SK-N-MC (cell line): Measurements from ENCODE around the gene SHROOM1.

Source experiments
- DNase-seq: peaks from one replicate; pipeline ENCODE4 v3.0.0-alpha.2; 2011; ENCODE audit warnings: low read depth, low spot score
- H3K27ac ChIP-seq: fragments of 200-600 bp; sonication (generic); 2 replicates; pipeline ENCODE4 v1.5.1; 2016; ENCODE audit warnings: mixed run types
- H3K36me3 ChIP-seq: fragments of 200-600 bp; sonication (generic); 2 replicates; pipeline ENCODE4 v1.6.1; 2017; ENCODE audit warnings: antibody characterized with exemption, low read length, mixed read lengths; ENCODE audit not compliant: insufficient read depth
- H3K4me3 ChIP-seq: fragments of 200-600 bp; sonication (generic); 2 replicates; pipeline ENCODE4 v1.5.1; 2016
- H3K9ac ChIP-seq: fragments of 200-600 bp; sonication (generic); 2 replicates; pipeline ENCODE4 v1.8.0; 2017; ENCODE audit warnings: mixed run types, mixed read lengths; ENCODE audit not compliant: insufficient read length
- H3K9me3 ChIP-seq: fragments of 200-600 bp; sonication (generic); 2 replicates; pipeline ENCODE4 v1.6.1; 2017; ENCODE audit warnings: low read depth, mild to moderate bottlenecking, antibody characterized with exemption, low read length, moderate library complexity, mixed read lengths
- EZH2 ChIP-seq: fragments of 200-600 bp; sonication (generic); IDR thresholded peaks from one replicate; pipeline ENCODE4 v1.6.1; 2017; ENCODE audit warnings: antibody characterized with exemption
- FOXP2 ChIP-seq: optimal IDR thresholded peaks from 2 replicates; pipeline ENCODE3; 2011; ENCODE audit warnings: mild to moderate bottlenecking, moderate library complexity; ENCODE audit not compliant: insufficient read depth; ENCODE audit errors: extremely low read length, control extremely low read depth
- POLR2AphosphoS5 ChIP-seq: IDR thresholded peaks from 2 replicates; pipeline ENCODE4 v1.6.1; 2012; ENCODE audit warnings: mild to moderate bottlenecking, low read depth, low read length, borderline replicate concordance

The SHROOM1 gene

GRCh38 chr5:132871459-132872284 is 41.2 kb upstream of the SHROOM1 start:
- no peak overlapping the region; the same call in 1 of the 2 replicates for H3K27ac ChIP-seq
- DNase-seq, result no peak
- H3K4me3 ChIP-seq, result no peak overlapping the region
- no peak overlapping the region for H3K9ac ChIP-seq
- H3K9me3 ChIP-seq, result no peaks in the 10 kb centered on the region
- peaks cover 51% of the 10 kb centered on the region for H3K36me3 ChIP-seq
- no peak for TF ChIP-seq EZH2
- TF ChIP-seq POLR2AphosphoS5, result no peak
- TF ChIP-seq FOXP2, result no peak

GRCh38 chr5:132870801-132871200 is 40.4 kb upstream of the SHROOM1 start:
- no peak overlapping the region for H3K27ac ChIP-seq
- no peak overlapping the region for H3K9ac ChIP-seq
- no peak overlapping the region for H3K4me3 ChIP-seq
- no peak for DNase-seq
- TF ChIP-seq FOXP2 (no peak), EZH2 (no peak), POLR2AphosphoS5 (no peak)
- no peaks in the 10 kb centered on the region for H3K9me3 ChIP-seq
- peaks cover 46% of the 10 kb centered on the region for H3K36me3 ChIP-seq

GRCh38 chr5:132868754-132869153 is 38.3 kb upstream of the SHROOM1 start:
- Histone ChIP-seq H3K9ac (no peak overlapping the region), H3K36me3 (peaks cover 40% of the 10 kb centered on the region), H3K4me3 (no peak overlapping the region), H3K27ac (no peak overlapping the region), H3K9me3 (no peaks in the 10 kb centered on the region)
- DNase-seq, result no peak
- TF ChIP-seq POLR2AphosphoS5 (0 out of 2 replicates have a peak, but pooled peaks have one; percentile 15), FOXP2 (no peak), EZH2 (no peak)

GRCh38 chr5:132867046-132867451 is 36.6 kb upstream of the SHROOM1 start:
- peak overlapping the region; percentile 95 for H3K4me3 ChIP-seq
- H3K9me3 ChIP-seq, result no peaks in the 10 kb centered on the region
- DNase-seq, result no peak
- peak overlapping the region; percentile 87 for H3K27ac ChIP-seq
- H3K9ac ChIP-seq, result peak overlapping the region; percentile 98
- peaks cover 33% of the 10 kb centered on the region for H3K36me3 ChIP-seq
- TF ChIP-seq EZH2 (no peak), POLR2AphosphoS5 (no peak), FOXP2 (no peak)

DNA sequence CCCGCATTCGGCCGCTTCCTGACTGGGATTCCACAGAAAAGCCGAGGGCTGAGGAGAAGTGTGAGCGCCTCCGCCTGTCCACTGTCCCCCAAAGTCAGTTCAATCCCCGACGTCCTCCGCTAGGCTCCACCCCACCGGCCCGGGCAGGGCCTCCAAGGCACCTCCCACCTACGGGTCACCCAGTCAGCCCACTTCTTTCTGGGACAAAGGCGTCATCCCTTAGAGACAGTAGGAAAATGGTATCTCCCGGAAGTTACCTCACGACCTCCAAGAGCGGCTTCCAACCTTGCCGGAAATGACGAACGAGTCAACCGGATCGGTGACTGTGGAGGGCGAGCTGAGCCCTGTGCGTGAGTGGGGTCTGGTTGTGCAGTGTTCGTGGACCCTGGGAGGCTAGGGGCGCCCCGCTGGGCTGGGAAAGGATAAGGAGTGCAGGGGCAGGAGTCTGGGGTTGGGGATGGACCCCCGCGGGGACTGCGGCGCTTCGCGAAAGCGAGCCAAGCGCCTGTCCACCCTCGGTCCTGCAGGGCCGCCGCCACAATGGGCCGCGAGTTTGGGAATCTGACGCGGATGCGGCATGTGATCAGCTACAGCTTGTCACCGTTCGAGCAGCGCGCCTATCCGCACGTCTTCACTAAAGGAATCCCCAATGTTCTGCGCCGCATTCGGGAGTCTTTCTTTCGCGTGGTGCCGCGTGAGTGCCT is 36.0 kb upstream of the SHROOM1 start, which contains the start of the genes GDF9 and UQCRQ:
Gene GDF9 (minus strand): TSS at position 128 of the 704 bp plus-strand sequence. CDS start 1,936 bp downstream, outside the sequence.
Gene UQCRQ (plus strand): TSS at position 301 of the 704 bp plus-strand sequence. CDS start 240 bp downstream, at position 541.
- H3K27ac ChIP-seq, result peak within 1 kb of the TSS; percentile 87
- TF ChIP-seq POLR2AphosphoS5 (peak; percentile 99), FOXP2 (no peak), EZH2 (no peak)

DNA sequence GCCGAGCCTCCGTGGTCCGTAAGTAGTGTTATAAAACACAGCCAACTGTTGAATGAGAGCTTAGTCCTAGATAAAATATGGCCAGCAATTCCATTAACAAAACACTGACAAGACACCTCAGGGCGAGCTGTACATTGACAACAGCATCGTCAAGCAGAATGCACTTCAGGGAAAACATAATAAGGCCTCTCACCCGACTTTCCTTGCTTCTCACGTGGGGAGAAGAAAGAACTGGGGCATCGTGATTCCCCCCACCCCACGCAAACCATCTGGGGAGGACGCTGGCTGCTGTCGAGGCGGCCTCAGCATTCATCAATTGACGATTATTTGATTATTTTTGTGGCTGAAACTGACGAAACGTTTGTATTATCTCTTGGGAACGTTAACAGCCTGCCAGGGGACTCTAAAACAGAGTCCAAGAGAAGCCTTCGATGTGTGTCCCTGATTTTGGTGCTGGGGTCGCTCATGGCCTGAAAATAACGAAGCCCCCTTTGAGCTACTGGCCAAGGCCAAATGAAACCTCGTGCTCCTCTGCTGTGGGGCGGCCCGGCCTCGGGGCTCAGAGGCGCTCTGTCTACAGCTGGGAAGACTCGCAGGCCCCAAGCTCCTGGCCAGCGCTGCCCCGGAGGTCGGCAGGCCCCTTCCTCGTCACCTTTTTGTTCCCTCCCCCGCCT is 35.4 kb upstream of the SHROOM1 start:
- Histone ChIP-seq H3K36me3 (peaks cover 28% of the 10 kb centered on the region), H3K9me3 (no peaks in the 10 kb centered on the region), H3K9ac (peak overlapping the region; percentile 98), H3K27ac (peak overlapping the region; percentile 87), H3K4me3 (peak overlapping the region; percentile 95)
- TF ChIP-seq FOXP2 (no peak), POLR2AphosphoS5 (no peak; the same call in 1 of the 2 replicates), EZH2 (no peak)
- DNase-seq, result no peak

More for the DNA sequence above, 36.0 kb upstream of the SHROOM1 start, which contains the start of the genes GDF9 and UQCRQ:
- peak within 1 kb of the TSS; percentile 98 for H3K9ac ChIP-seq
- H3K9me3 ChIP-seq, result no peaks in the 10 kb centered on the region
- H3K36me3 ChIP-seq, result peaks cover 31% of the 10 kb centered on the region
- peak; percentile 98 for DNase-seq
- peak within 1 kb of the TSS; percentile 95 for H3K4me3 ChIP-seq

- Histone ChIP-seq H3K4me3 (no peak overlapping the region), H3K9ac (no peak overlapping the region), H3K9me3 (no peaks in the 10 kb centered on the region), H3K27ac (no peak overlapping the region), H3K36me3 (no peaks in the 10 kb centered on the region)
- no peak for TF ChIP-seq EZH2
- TF ChIP-seq POLR2AphosphoS5, result no peak
- no peak for TF ChIP-seq FOXP2
- DNase-seq, result no peak
These were observed 30.3 kb upstream of the SHROOM1 start for GRCh38 chr5:132860742-132861141.
